Measurements from ENCODE around the gene CALN1. TPM values are rescaled to one million over a fixed set of nuclear protein-coding genes. Genes with fewer than 3 reads are reported as not detected.
"Not testable (repeated sequence)": the region's sequence is repeated elsewhere in the genome, so short reads cannot be mapped to it uniquely, and the experiment has no call there.

The CALN1 gene
- total RNA-seq, 1 donor: under 0.01 TPM

DNA sequence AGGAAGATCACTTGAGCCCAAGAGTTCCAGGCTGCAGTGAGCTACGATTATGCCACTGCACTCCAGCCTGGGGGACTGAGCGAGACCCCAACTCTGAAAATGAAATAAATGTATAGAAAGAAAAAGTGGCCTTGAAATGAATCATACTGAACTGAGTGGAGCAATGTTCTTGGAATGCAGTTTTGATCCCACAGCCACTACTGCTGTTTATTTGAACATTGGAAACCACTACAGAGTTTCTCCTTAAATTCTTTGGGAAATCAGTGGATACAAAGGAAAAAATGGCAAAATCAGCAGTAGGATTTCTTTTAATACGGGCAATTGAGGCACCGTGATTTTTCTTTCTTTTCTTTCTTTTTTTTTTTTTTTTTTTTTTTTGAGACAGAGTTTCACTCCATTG is 642.8 kb downstream of the CALN1 start:
- Histone ChIP-seq H3K4me1 (ENCODE audit: insufficient read depth, low read length) (no peaks in the 10 kb centered on the region), H3K27me3 (ENCODE audit: insufficient read depth, low read length) (no peaks in the 10 kb centered on the region), H3K4me3 (ENCODE audit: low read length) (no peak overlapping the region), H3K9me3 (ENCODE audit: low read depth, low read length) (no peaks in the 10 kb centered on the region)

DNA sequence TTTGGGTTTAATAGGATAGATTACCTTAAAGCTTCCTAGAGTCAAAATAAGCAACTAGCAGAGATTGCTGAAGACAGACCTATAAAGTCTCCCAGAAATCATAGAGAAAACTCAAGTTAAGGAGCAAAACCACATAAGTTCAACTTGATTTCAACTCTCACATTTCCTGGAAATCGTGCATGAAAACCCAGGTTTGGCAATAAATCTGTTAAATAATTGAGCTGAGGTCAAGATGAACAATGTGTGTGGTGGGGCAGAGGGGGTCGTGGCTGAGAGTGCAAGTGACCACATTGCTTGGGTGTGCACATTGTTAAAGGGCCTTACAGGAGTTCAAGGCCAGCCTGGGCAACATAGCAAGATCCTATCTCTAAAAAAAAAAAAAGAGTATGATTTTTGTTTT is 643.7 kb downstream of the CALN1 start:
- Histone ChIP-seq H3K9me3 (ENCODE audit: low read depth, low read length) (peaks cover 6% of the 10 kb centered on the region), H3K4me3 (ENCODE audit: low read length) (no peak overlapping the region), H3K4me1 (ENCODE audit: insufficient read depth, low read length) (no peaks in the 10 kb centered on the region), H3K27me3 (ENCODE audit: insufficient read depth, low read length) (no peaks in the 10 kb centered on the region)

- Histone ChIP-seq H3K9me3 (ENCODE audit: low read depth, low read length) (peaks cover 16% of the 10 kb centered on the region), H3K4me3 (ENCODE audit: low read length) (no peak overlapping the region), H3K27me3 (ENCODE audit: insufficient read depth, low read length) (no peaks in the 10 kb centered on the region), H3K4me1 (ENCODE audit: insufficient read depth, low read length) (no peaks in the 10 kb centered on the region)
These were observed 646.1 kb downstream of the CALN1 start for GRCh38 chr7:71766016-71766415.

DNA sequence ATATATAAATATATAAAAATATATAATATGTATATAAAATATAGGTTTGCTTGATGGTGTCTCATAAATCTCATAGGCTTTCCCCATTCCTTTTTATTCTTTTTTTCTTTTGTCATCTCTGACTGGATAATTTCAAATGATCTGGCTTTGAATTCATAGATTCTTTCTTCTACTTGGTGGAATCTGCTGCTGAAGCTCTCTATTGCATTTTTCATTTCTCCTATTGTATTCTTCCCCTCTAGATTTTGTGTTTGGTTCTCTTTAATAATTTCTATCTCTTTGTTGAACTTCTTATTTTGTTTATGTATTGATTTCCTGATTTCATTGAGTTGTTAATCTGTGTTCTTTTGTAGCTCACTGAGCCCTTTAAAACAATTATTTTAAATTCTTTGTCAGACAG is 650.8 kb downstream of the CALN1 start:
- no peaks in the 10 kb centered on the region for H3K4me1 ChIP-seq (ENCODE audit: insufficient read depth, low read length)
- H3K9me3 ChIP-seq (ENCODE audit: low read depth, low read length): peaks cover 16% of the 10 kb centered on the region
- H3K4me3 ChIP-seq (ENCODE audit: low read length): no peak overlapping the region
- no peaks in the 10 kb centered on the region for H3K27me3 ChIP-seq (ENCODE audit: insufficient read depth, low read length)

- Histone ChIP-seq H3K9me3 (ENCODE audit: low read depth, low read length) (no peaks in the 10 kb centered on the region), H3K27me3 (ENCODE audit: insufficient read depth, low read length) (no peaks in the 10 kb centered on the region), H3K4me1 (ENCODE audit: insufficient read depth, low read length) (no peaks in the 10 kb centered on the region), H3K4me3 (ENCODE audit: low read length) (no peak overlapping the region)
These were observed 657.3 kb downstream of the CALN1 start for GRCh38 chr7:71754828-71755227.

- no peaks in the 10 kb centered on the region for H3K27me3 ChIP-seq (ENCODE audit: insufficient read depth, low read length)
- H3K4me1 ChIP-seq (ENCODE audit: insufficient read depth, low read length): no peaks in the 10 kb centered on the region
- H3K4me3 ChIP-seq (ENCODE audit: low read length): no peak overlapping the region
- no peaks in the 10 kb centered on the region for H3K9me3 ChIP-seq (ENCODE audit: low read depth, low read length)
These were observed 658.0 kb downstream of the CALN1 start for GRCh38 chr7:71753956-71754664.

GRCh38 chr7:71753236-71753635 is 658.9 kb downstream of the CALN1 start:
- Histone ChIP-seq H3K27me3 (ENCODE audit: insufficient read depth, low read length) (no peaks in the 10 kb centered on the region), H3K9me3 (ENCODE audit: low read depth, low read length) (no peaks in the 10 kb centered on the region), H3K4me1 (ENCODE audit: insufficient read depth, low read length) (no peaks in the 10 kb centered on the region), H3K4me3 (ENCODE audit: low read length) (no peak overlapping the region)

DNA sequence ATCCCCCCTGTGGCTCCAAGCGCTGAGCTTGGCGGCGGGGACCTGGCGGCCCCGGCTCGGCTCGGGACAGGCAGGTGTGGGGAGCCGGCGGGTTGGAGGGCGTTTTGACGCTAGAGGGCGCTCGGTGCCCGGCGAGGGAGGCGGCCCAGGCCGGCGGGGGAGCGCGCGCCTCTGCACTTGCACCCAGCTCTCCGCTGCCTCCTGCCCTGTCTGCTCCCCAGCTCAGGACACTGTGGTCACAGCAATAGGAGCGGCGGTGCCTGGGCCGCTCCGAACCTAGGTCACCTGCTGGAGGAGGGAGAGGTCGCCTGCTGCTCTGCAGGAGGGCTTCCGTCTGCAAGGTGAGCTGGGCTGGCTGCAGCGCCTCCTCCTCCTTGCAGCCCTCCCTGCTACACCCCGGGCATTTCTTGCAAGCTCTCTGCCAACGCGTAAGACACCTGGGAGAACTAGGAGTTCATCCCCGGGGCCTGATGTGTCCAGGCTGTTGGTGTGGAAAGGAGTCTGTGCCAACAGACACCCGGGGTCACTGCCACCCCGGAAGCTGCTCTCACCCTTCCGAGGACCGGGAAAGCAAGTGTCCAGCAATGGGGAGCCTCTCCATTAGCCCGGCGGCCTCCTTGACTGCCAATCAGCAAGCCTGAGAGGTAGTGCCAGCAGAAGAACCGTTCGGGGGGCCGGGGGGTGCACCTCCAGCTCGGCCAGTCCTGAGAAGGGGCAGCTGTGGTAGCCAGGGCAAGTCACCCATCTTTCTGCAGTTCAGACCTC is 659.8 kb downstream of the CALN1 start:
- no peak overlapping the region for H3K4me3 ChIP-seq (ENCODE audit: low read length)
- no peaks in the 10 kb centered on the region for H3K4me1 ChIP-seq (ENCODE audit: insufficient read depth, low read length)
- H3K27me3 ChIP-seq (ENCODE audit: insufficient read depth, low read length): no peaks in the 10 kb centered on the region

GRCh38 chr7:71750290-71750689 is 661.8 kb downstream of the CALN1 start:
- no peak overlapping the region for H3K4me3 ChIP-seq (ENCODE audit: low read length)
- no peaks in the 10 kb centered on the region for H3K27me3 ChIP-seq (ENCODE audit: insufficient read depth, low read length)
- no peaks in the 10 kb centered on the region for H3K4me1 ChIP-seq (ENCODE audit: insufficient read depth, low read length)
- no peaks in the 10 kb centered on the region for H3K9me3 ChIP-seq (ENCODE audit: low read depth, low read length)

More for the DNA sequence above, 659.8 kb downstream of the CALN1 start:
- H3K9me3 ChIP-seq (ENCODE audit: low read depth, low read length): no peaks in the 10 kb centered on the region

DNA sequence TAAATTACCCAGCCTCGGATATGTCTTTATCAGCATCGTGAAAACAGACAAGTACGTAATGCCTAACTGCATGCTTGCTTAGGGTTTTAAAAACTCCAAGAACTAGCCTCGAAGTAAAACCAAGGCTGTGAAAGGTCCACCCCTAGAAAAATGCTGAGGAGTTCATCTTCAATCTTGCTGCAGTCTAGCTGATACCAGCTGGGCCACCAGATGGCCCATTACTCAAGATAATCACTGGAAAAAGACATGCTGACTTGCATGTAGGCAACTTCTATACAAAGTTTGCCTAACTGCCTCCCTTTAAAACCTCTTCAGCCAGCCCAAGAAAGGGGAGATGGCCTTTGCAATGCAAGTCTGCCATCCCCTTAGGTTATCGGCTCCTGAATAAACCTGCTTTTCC is 666.1 kb downstream of the CALN1 start:
- Histone ChIP-seq H3K27me3 (ENCODE audit: insufficient read depth, low read length) (no peaks in the 10 kb centered on the region), H3K9me3 (ENCODE audit: low read depth, low read length) (no peaks in the 10 kb centered on the region), H3K4me1 (ENCODE audit: insufficient read depth, low read length) (no peaks in the 10 kb centered on the region), H3K4me3 (ENCODE audit: low read length) (no peak overlapping the region)

- Histone ChIP-seq H3K9me3 (ENCODE audit: low read depth, low read length) (no peaks in the 10 kb centered on the region), H3K4me1 (ENCODE audit: insufficient read depth, low read length) (no peaks in the 10 kb centered on the region), H3K27me3 (ENCODE audit: insufficient read depth, low read length) (no peaks in the 10 kb centered on the region), H3K4me3 (ENCODE audit: low read length) (no peak overlapping the region)
These were observed 672.0 kb downstream of the CALN1 start for GRCh38 chr7:71740174-71740560.

DNA sequence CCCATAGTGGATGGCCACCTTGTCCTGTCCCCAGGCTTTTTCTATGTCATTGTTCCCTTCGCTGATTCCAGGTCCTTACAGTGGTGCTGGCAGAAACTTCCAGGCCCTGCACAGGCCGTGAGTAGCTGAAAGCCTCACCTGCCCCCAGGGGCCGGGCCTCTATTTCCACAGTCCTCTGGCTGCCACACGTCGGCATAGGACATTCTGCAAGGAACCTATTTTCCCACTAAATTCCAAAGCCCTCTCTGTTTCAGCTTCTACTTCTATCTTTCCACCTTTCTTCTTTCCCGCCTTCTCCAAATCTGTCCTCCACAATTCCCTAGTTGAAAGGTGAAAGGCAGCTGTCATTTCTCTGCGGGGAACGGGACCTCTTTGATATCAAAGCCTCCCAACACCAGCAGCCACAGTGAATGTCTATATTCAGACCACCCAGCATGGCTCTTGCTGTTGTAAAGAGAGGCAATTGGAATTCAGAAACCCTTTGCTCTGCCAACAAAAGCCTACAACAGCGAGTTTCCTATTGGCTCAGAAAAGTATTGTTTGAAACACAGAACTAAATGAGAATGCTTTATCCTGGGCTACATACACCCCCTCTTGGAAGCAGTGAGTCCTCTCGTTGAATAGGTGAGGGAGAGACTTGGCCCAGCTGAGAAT is 672.5 kb downstream of the CALN1 start:
- Histone ChIP-seq H3K27me3 (ENCODE audit: insufficient read depth, low read length) (no peaks in the 10 kb centered on the region), H3K4me3 (ENCODE audit: low read length) (no peak overlapping the region), H3K4me1 (ENCODE audit: insufficient read depth, low read length) (no peaks in the 10 kb centered on the region), H3K9me3 (ENCODE audit: low read depth, low read length) (no peaks in the 10 kb centered on the region)

- not testable (repeated sequence) for H3K4me1 ChIP-seq (ENCODE audit: insufficient read depth, low read length); H3K9me3 ChIP-seq (ENCODE audit: low read depth, low read length); H3K4me3 ChIP-seq (ENCODE audit: low read length); H3K27me3 ChIP-seq (ENCODE audit: insufficient read depth, low read length)
These were observed 674.1 kb downstream of the CALN1 start for GRCh38 chr7:71737931-71738540.

DNA sequence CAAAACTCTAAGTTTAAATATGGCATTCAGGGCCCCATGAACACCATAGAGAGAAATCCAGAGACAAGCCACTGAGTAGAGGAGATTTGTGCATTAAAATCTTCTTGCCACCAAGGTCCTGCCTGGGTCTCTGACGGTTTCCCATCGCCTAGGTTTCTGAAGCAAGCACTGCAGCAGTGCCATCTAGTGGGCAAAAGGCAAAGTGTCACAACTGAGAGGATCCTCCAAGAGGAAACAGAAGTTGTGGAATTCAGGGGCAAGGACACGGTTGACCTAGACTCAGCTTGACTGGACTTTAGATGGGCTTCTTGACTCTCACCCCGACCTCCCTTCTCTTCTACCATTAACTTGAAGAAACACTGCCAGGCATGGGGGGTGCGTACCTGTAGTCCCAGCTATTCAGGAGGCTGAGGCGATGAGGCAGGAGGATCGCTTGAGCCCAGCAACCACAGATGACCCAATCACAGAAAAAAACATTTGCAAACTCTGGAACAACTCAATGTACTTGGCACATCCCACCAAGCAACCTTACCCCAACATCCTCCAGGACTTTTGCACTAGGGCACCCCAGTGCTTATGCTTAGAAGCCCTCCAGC is 676.1 kb downstream of the CALN1 start:
- Histone ChIP-seq H3K4me1 (ENCODE audit: insufficient read depth, low read length) (no peaks in the 10 kb centered on the region), H3K27me3 (ENCODE audit: insufficient read depth, low read length) (no peaks in the 10 kb centered on the region), H3K4me3 (ENCODE audit: low read length) (no peak overlapping the region), H3K9me3 (ENCODE audit: low read depth, low read length) (no peaks in the 10 kb centered on the region)

Data from mononuclear cell (primary cell).